GM12801 (cell line): ENCODE results near the gene NME8.

Experiments used
- TF ChIP-seq, protein P1 (sequence below): IDR thresholded peaks from one replicate; pipeline ENCODE4 v1.5.1; 2011; ENCODE audit warnings: control low read depth; ENCODE audit not compliant: insufficient read length; ENCODE audit errors: extremely low read depth

NME8 gene

DNA sequence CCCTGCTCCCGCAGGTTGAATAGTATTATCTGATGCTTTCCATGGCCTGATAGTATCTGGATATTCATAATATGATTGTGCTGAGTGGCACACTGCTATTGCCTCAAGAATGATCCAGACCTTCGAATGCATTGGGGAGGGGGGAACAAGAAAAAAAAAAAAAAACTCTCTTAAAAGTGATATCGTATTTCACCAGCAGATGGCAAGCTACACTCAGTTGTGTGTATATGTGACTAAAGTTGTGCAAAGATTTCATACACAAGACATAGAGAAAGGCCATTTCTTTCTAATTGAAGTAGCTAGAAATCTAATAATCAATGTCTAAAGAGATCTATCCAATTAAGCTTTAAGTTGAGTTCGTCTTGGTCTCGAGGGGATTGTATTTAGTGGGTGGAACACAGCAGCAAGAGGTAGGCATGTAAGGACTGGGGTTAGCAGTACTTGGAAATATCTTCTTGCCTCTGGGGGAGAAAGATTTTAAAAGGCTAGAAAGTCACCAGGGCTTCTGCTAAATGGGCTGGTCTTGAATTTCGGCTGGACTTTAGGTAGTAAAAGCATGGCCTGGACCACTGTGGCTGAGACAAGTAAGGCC lies 52.9 kb downstream of the NME8 start:
- TF ChIP-seq, protein P1, sequence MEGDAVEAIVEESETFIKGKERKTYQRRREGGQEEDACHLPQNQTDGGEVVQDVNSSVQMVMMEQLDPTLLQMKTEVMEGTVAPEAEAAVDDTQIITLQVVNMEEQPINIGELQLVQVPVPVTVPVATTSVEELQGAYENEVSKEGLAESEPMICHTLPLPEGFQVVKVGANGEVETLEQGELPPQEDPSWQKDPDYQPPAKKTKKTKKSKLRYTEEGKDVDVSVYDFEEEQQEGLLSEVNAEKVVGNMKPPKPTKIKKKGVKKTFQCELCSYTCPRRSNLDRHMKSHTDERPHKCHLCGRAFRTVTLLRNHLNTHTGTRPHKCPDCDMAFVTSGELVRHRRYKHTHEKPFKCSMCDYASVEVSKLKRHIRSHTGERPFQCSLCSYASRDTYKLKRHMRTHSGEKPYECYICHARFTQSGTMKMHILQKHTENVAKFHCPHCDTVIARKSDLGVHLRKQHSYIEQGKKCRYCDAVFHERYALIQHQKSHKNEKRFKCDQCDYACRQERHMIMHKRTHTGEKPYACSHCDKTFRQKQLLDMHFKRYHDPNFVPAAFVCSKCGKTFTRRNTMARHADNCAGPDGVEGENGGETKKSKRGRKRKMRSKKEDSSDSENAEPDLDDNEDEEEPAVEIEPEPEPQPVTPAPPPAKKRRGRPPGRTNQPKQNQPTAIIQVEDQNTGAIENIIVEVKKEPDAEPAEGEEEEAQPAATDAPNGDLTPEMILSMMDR = no peak

DNA sequence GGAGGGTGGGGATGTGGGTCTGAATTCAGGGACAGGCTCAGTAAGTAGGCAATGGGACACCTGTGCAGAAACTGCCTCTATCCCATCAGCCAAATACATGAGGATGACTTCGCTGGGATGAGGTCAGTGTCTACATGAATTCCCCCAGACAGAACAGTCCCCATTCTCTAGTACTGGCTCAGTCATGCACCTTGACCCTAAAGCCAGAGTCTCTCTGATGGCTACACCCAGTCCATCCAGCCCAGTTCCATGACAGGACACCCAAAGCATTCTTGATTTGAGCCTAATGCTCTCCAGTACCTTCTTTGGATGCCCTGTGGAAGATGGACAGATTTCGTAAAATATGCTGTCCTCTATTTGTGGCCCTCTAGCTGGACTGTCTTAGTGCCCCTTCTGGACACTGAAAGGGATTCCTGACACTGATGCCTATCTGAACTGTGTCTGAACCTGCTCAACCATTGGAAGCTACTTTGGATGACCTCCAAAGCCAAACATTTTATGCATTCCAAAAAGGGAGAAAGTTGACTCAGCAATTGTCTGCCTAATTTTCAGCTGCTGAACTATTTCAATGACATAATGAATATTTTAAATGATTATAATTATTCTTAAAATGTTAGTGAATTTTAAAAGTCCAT lies 53.6 kb downstream of the NME8 start:
- TF ChIP-seq, protein P1 = no peak

DNA sequence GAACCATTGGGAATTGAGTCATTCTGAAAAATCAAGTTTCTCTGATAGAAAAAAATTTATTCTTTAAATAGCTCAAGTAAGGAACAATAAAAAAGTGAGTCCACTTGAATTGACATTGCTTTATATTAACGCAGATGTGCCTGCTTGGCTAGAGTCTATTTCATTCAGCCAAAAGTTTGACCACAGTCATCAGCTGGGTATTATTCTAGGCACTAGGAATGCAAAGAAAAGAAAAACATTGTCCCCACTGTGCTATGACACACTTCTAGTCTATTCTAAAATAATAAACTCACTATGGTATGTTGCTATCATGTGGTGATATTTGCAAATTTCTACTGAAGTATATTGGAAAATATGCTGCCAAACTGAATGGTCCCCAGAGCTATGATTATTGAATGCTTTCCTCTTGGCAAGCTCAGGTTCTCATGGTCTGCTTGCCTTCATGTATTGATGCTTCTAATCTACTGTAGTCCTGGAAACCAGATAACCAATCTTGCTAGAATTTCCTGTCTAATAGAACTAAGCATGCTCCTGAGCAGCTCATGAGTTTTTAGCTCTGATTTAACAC lies 59.9 kb downstream of the NME8 start:
- TF ChIP-seq, protein P1 = no peak

DNA sequence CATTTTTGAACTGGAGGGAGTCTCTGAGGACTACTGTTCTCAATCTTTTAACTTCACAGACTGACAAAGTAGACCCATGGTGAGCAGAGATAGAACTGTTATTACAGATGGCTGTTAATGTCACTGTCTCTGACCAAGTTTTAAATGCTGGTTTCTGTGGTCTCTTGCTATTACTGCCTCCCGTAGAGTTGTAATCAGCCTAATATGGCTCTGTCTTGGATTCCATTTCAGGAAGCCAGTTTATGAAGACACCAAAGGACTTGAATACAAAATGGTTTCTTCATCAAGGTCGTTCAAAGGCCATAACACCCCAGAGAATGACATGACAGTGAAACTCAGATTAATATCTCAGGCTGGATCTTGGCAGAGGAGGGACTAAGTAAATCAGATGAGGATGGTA lies 64.4 kb downstream of the NME8 start:
- TF ChIP-seq, protein P1 = no peak

DNA sequence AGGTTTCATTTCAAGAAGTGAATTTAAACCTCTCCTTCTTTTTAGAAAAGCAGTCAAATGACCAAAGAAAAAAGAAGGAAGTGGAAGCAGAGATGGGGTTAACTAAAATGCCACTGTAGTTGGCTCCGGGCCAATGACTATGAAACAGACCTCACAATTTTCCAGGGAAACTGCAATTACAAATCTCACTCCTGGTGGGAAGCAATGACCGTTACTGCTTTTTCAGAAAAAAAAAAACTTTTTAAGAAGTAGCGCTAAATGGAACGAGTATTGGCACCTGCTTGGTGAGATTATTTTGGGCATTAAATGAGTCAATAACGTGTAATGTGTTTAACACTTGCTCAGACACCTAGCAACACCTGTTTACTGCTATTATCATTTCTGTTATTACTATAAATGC lies 67.0 kb downstream of the NME8 start:
- TF ChIP-seq, protein P1 = no peak

DNA sequence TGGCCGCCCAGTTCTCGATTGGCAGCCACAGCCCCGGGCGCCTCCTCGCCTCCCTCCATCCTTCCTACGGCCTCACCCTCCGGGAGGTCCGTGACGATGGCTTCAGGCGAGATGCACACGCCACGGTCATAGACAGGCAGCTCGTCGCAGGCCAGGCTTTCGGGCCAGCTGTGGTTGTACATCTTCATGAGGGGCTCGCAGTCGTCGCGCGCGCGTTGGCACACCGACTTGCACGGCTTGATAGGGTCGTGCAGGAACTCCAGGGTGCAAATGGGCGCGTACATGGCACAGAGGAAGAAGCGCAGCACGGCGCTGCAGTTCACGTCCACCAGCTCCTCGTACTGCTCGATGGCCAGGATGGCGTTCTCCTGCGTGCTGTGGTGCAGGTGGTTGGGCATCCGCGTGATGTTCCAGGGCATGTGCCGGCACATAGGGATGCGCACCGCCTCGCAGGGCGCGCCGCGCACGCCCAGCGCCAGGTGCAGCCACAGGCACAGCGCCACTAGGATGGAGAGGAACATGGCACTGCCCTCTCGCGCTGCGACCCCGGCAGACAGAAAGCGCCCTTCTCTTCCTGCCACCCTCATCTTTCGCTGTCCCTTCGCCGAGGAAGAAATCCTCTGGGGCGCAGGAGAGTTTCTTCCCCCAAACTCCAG lies 67.7 kb downstream of the NME8 start:
- TF ChIP-seq, protein P1 = no peak
